NOMO-1 treated with dmso at 0.1 percent for 144 hours (cell line): ENCODE data around the gene TMEM80.
"Not testable (repeated sequence)": the region's sequence is repeated elsewhere in the genome, so short reads cannot be mapped to it uniquely, and the experiment has no call there.

Source experiments
- DNase-seq: peaks from one replicate; lab custom pipeline; 2025; ENCODE audit not compliant: unreplicated experiment; lab: John Stamatoyannopoulos, UW

The TMEM80 gene

DNA sequence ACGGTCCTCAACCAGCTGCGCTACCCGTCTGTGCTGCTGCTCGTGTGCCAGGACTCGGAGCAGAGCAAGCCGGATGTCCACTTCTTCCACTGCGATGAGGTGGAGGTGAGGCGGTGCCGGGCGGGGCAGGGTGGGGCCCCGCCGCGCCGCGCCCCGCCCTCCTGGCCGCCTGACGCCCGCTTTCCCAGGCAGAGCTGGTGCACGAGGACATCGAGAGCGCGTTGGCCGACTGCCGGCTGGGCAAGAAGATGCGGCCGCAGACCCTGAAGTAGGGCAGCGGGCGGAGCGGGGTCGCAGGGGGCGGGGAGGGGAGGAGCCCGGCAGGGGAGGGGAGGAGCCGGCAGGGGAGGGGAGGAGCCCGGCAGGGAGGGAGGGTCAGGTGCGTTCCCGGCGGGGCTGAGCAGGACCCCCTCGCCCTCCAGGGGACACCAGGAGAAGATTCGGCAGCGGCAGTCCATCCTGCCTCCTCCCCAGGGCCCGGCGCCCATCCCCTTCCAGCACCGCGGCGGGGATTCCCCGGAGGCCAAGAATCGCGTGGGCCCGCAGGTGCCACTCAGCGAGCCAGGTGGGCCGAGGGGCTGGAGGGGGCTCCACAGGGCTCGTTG is 25.1 kb downstream of the TMEM80 start:
- no peak for DNase-seq

DNA sequence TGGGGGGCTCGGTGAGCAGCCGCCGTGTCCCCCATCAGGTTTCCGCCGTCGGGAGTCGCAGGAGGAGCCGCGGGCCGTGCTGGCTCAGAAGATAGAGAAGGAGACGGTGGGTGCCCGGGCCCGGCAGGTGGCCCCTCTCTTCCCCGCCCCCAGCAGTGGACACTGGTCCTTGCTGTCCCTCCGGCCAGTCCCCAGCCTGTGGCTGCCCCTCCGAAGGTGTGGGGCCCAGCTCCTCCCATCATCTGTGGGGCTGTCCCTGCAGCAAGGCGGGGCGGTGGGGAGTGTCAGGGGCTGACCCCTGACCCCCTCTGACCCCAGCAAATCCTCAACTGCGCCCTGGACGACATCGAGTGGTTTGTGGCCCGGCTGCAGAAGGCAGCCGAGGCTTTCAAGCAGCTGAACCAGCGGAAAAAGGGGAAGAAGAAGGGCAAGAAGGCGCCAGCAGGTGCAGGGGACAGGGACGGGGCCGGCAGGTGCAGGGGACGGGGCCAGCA is 25.7 kb downstream of the TMEM80 start:
- DNase-seq = no peak

DNA sequence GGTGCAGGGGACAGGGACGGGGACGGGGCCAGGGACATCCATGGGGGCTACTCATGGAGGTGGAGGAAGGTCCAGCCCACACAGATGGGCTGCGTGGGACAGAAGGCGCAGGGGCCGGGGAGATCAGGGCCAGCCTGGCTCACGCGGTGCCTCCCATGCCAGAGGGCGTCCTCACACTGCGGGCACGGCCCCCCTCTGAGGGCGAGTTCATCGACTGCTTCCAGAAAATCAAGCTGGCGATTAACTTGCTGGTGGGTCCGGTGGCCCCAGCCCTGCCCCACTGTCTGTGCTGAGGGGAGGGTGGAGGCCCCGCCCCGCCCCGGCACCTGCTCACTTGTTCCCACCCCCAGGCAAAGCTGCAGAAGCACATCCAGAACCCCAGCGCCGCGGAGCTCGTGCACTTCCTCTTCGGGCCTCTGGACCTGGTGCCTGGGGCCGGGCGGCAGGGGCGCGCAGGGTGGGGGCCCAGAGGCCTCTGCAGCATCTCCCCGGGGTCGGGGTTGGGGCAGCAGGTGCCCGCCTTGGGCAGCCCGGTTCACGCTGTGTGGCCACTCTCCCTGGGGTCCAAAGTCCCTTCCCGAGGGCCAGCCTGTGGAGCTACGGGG is 26.2 kb downstream of the TMEM80 start:
- peak; percentile 52 for DNase-seq

DNA sequence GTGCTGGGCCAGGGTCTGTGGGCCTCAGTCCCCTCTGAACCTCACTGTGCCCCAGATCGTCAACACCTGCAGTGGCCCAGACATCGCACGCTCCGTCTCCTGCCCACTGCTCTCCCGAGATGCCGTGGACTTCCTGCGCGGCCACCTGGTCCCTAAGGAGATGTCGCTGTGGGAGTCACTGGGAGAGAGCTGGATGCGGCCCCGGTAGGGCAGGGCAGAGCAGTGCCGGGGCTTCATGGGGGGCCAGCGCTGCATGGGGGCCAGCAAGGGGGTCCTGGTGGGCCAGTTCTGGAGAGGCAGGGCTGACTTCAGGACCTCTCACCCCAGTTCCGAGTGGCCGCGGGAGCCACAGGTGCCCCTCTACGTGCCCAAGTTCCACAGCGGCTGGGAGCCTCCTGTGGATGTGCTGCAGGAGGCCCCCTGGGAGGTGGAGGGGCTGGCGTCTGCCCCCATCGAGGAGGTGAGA is 26.8 kb downstream of the TMEM80 start:
- no peak for DNase-seq

DNA sequence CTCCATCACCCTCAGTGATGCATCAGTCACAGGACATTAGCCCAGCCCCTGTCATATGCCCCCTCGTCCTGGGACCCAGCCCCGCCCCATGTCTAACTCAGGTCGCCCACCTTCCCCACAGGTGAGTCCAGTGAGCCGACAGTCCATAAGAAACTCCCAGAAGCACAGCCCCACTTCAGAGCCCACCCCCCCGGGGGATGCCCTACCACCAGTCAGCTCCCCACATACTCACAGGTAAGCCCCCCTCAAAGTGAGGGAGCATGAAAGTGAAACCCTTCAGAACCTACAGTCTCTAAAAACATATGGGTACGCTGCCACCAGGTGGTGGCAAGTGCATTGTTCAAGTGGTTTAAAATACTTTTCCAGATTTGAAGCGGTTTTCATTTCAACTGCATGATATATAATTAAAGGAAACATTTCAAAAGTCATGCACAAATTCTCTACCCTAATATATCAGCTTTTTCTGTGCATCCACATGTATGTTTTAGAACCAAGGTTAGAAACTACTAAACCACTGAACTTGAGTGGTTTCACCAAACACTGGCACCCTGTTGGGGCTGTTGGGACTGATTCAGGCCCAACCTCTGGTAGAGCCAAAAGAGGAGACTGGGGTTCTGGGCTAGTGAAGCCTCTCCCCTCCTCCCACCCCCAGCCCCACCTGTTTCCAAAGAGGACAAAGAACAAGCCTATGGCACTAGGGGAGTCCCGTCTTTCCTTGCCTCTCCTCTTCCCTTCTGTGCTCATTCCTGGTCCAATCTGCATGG is 27.7 kb downstream of the TMEM80 start:
- no peak for DNase-seq

DNA sequence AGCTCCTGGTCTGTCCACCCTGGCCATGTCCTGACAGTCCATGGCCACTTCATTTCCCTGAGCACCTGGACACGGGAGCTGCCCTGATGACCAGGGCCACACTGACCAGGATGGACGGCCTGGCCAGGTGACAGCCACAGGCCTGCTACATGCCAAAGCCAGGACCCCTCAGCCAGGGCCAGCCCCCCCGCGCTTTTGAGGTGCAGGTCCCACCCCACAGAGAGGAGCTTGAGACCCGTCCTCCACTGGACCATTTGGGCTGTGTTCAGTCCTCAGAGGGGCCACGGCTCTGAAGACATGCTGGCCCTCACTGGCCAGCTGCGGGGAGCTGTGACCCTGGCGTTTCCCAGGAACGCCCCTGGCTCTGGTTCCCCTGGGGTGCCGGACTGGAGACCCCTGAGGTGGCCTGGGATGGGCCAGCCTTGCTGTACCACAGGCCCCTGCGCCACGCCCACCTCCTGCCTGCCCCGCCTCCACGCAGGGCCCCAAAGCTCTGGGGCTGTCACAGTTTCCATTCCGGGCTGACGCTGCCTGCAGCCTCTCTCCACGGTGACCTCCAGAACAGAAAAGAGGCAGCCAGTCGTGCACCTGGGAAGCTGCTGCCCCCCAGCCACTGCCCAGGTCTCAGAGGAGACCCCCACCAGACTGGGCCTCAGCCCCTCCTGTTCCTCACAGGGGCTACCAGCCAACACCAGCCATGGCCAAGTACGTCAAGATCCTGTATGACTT is 28.6 kb downstream of the TMEM80 start:
- DNase-seq = no peak

DNA sequence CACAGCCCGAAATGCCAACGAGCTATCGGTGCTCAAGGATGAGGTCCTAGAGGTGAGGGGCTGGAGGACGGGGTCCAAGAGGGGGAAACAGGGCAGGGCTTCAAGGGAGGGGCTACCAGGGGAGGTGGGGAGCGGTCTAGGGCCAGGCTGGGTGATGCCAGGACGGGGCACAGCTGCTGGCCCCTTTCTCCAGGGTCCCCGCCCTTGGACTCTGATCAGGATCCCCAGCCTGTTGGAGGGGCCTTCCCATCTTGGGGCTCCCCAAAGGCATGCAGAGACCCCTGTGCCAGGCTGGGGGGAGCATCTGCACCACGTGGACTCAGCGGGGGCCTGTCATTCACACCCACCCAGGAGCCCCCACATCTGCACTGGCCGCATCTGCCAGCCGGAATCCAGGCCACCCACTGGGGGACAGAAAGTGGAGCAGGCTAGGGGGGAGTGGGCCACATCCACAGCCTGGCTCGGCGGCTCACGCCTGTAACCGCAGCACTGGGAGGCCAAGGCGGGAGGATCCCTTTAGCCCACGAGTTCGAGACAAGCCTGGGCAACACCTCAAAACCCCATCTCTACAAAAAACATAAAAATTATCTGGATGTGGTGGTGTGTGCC is 29.3 kb downstream of the TMEM80 start:
- no peak for DNase-seq

DNA sequence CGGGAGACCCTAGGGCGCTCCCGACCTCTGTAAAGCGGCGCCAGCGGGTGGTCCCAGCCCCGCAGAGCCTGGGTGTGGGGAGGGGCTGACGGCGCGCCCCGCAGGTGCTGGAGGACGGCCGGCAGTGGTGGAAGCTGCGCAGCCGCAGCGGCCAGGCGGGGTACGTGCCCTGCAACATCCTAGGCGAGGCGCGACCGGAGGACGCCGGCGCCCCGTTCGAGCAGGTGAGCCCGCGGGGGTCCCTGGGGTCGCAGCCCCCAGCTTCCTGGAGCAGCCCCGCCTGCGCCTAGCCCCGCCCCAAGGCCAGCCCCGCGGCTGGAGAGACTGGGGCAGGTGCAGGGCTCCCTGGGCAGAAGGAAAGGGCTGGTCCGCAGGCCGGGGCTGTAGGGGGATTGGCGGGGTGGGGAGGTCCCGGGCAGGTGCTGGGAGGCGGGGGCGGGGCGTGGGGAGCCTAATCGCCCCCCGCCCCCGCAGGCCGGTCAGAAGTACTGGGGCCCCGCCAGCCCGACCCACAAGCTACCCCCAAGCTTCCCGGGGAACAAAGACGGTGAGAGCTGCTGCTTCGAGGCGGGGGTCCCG is 30.1 kb downstream of the TMEM80 start:
- DNase-seq = no peak

DNA sequence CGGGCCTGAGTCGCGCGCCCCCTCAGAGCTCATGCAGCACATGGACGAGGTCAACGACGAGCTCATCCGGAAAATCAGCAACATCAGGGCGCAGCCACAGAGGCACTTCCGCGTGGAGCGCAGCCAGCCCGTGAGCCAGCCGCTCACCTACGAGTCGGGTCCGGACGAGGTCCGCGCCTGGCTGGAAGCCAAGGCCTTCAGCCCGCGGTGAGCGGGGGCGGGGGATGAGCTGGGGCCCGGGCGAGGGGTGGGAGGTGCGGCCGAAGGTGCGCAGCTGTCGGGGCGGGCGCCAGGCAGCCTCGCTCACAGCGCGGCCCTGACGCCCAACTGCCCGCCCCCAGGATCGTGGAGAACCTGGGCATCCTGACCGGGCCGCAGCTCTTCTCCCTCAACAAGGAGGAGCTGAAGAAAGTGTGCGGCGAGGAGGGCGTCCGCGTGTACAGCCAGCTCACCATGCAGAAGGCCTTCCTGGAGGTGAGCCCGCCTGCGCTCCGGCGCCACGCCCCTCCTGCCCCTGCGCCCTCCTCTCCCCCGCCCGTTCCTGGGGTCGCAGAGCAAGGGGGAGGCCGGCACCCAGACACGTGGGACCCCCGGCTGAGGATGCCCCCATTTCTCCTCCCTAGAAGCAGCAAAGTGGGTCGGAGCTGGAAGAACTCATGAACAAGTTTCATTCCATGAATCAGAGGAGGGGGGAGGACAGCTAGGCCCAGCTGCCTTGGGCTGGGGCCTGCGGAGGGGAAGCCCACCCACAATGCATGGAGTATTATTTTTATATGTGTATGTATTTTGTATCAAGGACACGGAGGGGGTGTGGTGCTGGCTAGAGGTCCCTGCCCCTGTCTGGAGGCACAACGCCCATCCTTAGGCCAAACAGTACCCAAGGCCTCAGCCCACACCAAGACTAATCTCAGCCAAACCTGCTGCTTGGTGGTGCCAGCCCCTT is 30.9 kb downstream of the TMEM80 start:
- DNase-seq = no peak

DNA sequence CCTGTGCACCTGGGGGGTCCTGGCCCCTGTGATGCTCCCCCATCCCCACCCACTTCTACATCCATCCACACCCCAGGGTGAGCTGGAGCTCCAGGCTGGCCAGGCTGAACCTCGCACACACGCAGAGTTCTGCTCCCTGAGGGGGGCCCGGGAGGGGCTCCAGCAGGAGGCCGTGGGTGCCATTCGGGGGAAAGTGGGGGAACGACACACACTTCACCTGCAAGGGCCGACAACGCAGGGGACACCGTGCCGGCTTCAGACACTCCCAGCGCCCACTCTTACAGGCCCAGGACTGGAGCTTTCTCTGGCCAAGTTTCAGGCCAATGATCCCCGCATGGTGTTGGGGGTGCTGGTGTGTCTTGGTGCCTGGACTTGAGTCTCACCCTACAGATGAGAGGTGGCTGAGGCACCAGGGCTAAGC is 31.7 kb downstream of the TMEM80 start:
- no peak for DNase-seq

DNA sequence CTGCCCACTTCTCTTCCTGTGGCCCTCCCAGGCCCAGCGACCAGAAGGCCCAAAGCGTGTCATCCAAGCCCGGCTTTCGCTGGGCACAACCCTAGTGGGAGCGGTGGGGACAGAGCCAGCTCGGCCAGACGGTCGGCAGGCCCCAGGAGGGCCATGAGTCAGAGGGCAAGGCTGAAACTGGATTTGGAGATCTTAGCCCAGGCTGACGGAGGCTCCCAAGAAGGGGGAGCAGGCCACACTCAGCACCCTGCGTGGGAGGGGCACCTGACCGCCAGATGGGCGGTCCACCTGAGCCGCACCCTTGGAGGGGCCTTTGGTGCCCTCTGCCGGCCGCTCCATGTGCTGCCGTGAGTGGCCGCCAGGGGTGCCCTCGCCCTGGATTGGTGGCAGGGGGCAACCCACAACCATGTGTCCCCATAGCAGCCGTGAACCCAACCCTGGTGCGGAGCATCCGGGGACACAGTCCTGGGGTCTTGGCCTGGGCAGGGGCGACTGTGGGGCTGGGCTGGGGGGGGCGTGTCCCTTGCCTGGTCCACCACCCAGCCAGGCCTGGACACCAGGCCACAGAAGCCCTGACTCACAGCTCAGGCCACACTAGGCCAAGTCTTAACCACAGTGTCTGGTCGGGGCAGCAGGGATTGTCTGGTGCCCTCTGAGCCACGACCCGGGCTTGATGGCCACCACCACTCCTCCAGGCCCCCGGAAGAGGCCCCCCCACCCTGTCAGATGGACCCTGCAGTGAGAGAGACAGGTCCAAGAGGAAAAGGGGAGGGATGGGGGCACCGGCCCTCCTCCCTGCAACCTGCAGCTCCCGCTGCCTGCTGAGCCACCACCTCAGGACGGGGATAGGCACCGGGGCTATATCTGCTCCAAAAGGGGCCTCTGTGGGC is 32.5 kb downstream of the TMEM80 start:
- DNase-seq = no peak

DNA sequence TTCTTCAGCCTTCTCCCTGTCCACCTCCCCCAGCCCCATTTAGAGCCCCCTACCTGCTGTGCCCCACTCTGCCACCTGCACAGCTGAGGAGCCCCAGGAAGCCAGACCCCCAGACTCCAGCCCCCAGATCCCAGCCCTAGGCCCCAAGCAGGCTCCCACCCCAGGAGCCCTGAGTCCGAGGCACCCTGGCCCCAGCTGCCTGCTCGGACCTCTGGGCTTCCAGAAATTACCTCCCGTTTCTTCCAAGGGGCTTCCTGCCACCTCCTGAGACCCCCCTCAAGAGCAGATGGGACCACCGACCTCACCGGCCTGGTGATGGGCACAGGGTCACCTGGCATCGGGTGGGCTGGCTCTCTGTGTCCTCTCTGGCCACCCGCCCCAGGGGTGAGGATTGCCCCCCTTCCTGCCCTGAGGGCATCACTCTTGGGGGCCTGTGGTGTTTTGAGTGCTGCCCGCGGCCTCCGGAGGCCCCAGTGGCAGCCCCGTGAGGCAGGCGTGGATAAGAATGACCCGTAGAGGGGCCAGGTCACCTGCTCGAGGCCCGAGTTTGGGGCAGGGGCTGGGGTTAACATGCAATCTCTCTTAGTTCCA is 33.4 kb downstream of the TMEM80 start:
- DNase-seq = no peak

DNA sequence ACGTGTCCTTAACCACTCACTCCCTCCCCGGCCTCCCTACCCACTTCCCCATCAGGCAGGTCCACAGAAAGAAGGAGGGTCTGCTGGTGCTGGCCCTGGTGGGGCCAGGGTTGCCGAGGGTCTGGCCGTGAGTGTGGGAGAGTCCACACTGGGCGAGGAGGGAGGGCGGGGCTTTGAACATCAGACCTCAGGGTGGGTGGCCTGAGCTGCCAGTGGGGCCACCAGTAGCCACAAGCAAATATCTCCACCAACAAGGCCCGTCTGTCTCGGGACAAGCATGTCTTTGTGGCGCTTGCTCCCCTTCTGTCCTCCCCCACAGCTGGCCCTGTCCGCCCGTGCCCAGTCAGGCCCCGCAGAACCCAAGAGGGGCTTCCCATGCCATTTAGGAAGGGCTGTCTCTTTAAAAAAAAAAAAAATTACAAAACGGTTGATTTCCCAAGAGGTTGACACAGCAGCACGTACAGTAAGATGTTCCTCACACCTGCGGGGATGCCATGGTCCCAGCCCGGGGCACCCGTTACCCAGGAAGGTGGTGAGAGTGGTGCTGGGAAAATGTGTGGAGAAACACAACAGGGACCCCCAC is 34.0 kb downstream of the TMEM80 start:
- DNase-seq = no peak

DNA sequence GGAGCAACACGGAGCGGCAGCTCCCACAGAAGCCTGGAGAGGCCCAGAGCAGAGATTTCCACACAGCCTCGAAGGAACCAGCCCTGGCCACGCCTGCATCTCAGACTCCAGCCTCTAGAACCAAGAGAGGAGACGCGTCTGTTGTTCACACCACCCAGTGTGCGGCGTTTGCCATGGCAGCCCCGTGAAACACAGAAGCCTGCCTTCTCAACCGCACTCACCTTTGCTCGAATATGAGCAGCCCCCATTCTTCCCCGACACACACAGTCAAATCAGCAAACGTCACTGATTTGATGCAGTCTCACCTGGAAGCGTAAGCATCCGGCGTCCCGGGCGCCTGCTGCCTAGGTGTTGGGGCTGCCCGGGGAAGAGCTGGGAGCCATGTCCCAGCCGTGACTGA is 37.5 kb downstream of the TMEM80 start:
- no peak for DNase-seq

DNA sequence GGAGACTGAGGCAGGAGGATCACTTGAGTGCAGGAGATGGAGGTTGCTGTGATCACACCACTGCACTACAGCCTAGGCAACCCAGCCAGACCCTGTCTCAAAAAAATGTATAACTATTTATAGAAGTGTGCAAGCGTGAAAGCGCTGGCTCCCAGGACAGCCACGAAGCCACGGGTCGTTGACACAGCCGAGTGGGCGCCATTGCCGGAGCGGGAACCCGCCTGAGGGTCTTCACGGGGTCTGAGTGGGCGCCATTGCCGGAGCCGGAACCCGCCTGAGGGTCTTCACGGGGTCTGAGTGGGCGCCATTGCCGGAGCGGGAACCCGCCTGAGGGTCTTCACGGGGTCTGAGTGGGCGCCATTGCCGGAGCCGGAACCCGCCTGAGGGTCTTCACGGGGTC is 38.9 kb downstream of the TMEM80 start:
- DNase-seq = not testable (repeated sequence)

DNA sequence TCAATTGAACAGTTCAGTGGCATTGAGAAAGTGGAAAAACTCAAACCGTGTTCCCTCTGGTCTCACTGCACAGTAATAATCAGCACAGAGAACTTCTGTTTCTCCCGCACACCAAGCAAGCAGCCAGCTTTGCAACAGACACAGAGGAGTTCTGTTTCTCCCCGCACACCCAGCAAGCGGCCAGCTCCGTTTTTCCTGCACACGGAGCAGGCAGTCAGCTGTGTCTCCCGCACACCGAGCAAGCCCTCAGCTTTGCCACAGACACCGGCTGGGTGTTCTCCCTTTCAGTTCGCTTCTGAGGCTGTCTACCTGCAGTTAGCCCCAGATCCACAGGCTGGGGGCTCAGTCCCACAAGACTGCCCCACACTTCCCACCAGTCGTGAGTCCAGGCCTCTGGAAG is 41.8 kb downstream of the TMEM80 start:
- DNase-seq = no peak

DNA sequence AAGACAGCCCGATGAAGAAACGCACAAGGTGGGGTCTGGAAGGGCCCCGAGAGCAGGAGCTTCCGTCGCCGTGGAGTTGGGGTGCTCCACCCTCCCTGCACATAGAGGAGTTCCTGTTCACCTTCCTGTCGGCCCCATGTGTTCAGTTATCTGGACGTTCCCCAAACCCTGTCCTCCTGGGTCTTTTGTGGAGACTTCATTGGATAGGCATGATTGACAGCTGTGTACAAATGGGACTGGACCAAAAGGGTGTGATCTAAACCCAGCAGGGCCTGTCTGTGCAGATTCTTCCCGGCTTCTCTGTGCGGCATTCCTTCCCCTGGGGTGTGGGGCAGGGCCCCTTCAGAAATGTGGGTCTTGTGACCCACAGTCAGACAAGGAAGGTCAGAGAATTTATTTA is 42.3 kb downstream of the TMEM80 start:
- DNase-seq = not testable (repeated sequence)

DNA sequence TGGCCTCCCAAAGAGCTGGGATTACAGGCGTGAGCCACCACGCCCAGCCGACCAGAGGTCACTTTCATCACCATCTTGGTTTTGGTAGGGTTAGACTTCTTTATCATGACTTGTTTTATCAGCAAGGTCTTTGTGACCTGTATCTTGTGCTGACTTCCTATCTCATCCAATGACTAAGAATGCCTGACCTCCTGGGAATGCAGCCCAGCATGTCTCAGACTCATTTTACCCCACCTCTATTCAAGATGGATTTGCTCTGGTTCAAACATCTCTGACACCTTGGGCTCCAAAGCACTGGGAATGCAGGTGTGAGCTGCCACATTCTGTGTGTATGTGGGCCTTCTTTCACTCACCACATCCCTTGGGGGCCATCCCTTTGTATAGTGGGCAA is 46.5 kb downstream of the TMEM80 start:
- DNase-seq = no peak
